Upper lobe of left lung (tissue), 4 donors: ENCODE results near the gene DGKB.

Source experiments
- POLR2A ChIP-seq, 4 donors: fragments of 450-650 bp; IDR thresholded peaks; one replicate each; pipeline ENCODE4 v1.5.1; 2016 to 2017; ENCODE audit warnings: antibody characterized with exemption in 4 of 4, mild to moderate bottlenecking in 2 of 4
- TF ChIP-seq, protein P1 (sequence below), 6 experiments: fragments of 450-650 bp in 4 of 6; fragments of 200-600 bp in 2 of 6; sonication (generic) in 2 of 6; IDR thresholded peaks; one replicate each; pipeline ENCODE4 v1.5.1; 2016 to 2019; ENCODE audit warnings: antibody characterized with exemption in 6 of 6

DNA sequence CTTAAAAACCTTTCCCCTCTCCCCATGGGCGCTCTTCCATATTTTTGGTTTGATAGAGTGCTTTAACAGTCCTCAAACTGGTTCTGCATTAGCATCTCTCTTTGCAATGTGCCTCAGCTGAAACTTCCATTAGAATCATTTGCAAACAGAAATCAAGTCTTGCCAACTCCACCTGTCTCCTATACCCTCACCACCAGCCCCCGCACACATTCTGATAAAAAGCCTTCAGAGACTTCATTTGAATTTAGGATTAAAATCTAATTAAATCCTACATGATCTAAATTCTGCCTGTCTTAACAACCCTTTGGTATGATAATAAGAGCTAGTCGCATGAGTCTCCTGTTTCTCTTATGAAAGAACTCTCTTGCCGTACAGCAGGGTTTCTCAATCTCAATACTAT is 528.2 kb downstream of the DGKB start:
- TF ChIP-seq, protein P1, sequence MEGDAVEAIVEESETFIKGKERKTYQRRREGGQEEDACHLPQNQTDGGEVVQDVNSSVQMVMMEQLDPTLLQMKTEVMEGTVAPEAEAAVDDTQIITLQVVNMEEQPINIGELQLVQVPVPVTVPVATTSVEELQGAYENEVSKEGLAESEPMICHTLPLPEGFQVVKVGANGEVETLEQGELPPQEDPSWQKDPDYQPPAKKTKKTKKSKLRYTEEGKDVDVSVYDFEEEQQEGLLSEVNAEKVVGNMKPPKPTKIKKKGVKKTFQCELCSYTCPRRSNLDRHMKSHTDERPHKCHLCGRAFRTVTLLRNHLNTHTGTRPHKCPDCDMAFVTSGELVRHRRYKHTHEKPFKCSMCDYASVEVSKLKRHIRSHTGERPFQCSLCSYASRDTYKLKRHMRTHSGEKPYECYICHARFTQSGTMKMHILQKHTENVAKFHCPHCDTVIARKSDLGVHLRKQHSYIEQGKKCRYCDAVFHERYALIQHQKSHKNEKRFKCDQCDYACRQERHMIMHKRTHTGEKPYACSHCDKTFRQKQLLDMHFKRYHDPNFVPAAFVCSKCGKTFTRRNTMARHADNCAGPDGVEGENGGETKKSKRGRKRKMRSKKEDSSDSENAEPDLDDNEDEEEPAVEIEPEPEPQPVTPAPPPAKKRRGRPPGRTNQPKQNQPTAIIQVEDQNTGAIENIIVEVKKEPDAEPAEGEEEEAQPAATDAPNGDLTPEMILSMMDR (IDR thresholded peaks at IDR 0.05), result no peak
- no peak for TF ChIP-seq POLR2A (IDR thresholded peaks at IDR 0.05)
